GM12892 (cell line): ENCODE results near the gene KCNMB2.

Source experiments
- POLR2A ChIP-seq: IDR thresholded peaks from 2 replicates; pipeline ENCODE4 v1.6.1; 2011; ENCODE audit warnings: low read depth, low read length, control low read depth
- TAF1 ChIP-seq: IDR thresholded peaks from 2 replicates; pipeline ENCODE4 v1.6.1; 2011; ENCODE audit warnings: low read depth, mild to moderate bottlenecking, control low read depth, low read length, borderline replicate concordance

DNA sequence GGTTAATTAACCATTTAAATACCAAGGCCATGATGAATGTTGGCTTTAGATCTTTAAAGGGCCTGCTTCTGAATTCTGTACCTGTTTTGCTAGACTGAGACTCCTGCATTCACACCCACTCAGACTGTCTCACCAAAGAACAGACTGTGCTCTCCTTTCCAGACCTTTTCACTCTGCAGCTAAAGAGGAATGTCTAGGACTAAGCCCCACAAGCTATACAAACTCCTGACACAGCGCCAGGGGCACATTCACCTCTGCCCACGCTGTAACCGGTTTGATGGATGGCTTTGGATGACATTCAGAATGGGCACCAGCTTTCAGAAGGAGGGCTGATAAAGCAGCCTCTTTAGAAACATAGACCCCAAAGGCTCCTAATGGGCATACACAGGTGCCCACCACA, 200.1 kb downstream of the KCNMB2 start:
- TF ChIP-seq POLR2A = no peak
- TF ChIP-seq TAF1 = no peak
